HG03064 (cell line): ENCODE measurements around the gene CHST15.

ENCODE experiments used
- ATAC-seq: cut with Tn5 transposase; IDR thresholded peaks from one replicate; pipeline ENCODE4 v1.9.1; 2021; ENCODE audit warnings: low read depth; ENCODE audit not compliant: unreplicated experiment

Gene CHST15

GRCh38 chr10:124124769-124125161 is 31.4 kb upstream of the CHST15 start:
- ATAC-seq, result no peak

GRCh38 chr10:124124123-124124768 is 30.8 kb upstream of the CHST15 start:
- ATAC-seq, result no peak

- ATAC-seq, result no peak
Observed at GRCh38 chr10:124123156-124123555, 29.8 kb upstream of the CHST15 start.

- no peak for ATAC-seq
Observed at GRCh38 chr10:124122211-124122610, 28.8 kb upstream of the CHST15 start.

GRCh38 chr10:124120410-124121061 is 27.1 kb upstream of the CHST15 start:
- ATAC-seq, result no peak

- ATAC-seq, result no peak
Observed at GRCh38 chr10:124119946-124120345, 26.5 kb upstream of the CHST15 start.

- no peak for ATAC-seq
Observed at GRCh38 chr10:124119216-124119615, 25.8 kb upstream of the CHST15 start.

- ATAC-seq, result no peak
Observed at GRCh38 chr10:124117833-124118232, 24.4 kb upstream of the CHST15 start.

- ATAC-seq, result no peak
Observed at GRCh38 chr10:124117511-124117785, 24.1 kb upstream of the CHST15 start.

GRCh38 chr10:124116771-124117510 is 23.5 kb upstream of the CHST15 start:
- no peak for ATAC-seq

- ATAC-seq, result no peak
Observed at GRCh38 chr10:124114696-124115095, 21.3 kb upstream of the CHST15 start.

- no peak for ATAC-seq
Observed at GRCh38 chr10:124112891-124113580, 19.6 kb upstream of the CHST15 start.

GRCh38 chr10:124110882-124111281 is 17.5 kb upstream of the CHST15 start:
- no peak for ATAC-seq

GRCh38 chr10:124109261-124109660 is 15.9 kb upstream of the CHST15 start:
- no peak for ATAC-seq

- no peak for ATAC-seq
Observed at GRCh38 chr10:124107072-124107471, 13.7 kb upstream of the CHST15 start.

GRCh38 chr10:124106241-124106879 is 13.0 kb upstream of the CHST15 start:
- peak; percentile 82 for ATAC-seq

- ATAC-seq, result no peak
Observed at GRCh38 chr10:124105594-124105993, 12.2 kb upstream of the CHST15 start.

- ATAC-seq, result no peak
Observed at GRCh38 chr10:124105045-124105444, 11.6 kb upstream of the CHST15 start.

GRCh38 chr10:124104011-124104627 is 10.7 kb upstream of the CHST15 start:
- ATAC-seq, result no peak

GRCh38 chr10:124101351-124101750 is 8.0 kb upstream of the CHST15 start:
- no peak for ATAC-seq
